Measurements from ENCODE around the gene ELK4.
A peak's percentile ranks its signal among the peaks of the same experiment; 100 is the strongest.

Gene ELK4

DNA sequence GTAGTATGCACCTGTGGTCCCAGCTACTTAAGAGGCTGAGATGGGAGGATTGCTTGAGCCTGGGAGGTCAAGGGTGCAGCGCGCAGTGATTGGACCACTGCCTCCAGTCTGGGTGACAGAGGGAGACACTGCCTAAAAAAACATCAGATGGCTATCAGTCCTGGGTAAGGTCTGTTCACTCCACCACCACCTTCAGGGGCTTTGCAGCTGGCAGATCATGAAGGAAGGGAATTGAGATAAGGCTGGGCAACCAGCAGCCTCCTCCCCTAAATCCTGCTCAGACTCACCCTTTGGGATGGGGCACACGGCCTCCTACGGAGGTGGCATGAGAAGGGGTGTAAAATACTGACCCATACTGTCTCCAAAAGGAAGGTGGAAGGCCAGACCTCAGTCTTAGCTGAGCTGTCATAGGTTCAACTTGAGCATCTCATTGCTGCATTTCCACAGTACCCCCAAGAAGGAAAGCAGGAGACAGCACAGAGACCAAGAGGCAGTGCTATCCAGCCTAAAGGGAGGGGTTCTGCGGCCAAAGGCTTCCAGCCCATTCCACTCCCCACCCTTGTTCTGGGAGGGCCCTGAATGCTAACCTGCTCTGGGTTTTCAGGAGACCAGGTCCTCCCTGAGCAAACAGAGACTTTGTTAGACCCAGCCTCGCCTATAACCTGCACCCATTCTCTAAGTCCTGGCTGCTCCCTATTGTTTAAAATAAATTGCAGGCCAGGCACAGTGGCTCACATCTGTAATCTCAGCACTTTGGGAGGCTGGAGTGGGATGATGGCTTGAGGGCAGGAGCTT lies 34.8 kb upstream of the ELK4 start:
- TF ChIP-seq, protein P1, sequence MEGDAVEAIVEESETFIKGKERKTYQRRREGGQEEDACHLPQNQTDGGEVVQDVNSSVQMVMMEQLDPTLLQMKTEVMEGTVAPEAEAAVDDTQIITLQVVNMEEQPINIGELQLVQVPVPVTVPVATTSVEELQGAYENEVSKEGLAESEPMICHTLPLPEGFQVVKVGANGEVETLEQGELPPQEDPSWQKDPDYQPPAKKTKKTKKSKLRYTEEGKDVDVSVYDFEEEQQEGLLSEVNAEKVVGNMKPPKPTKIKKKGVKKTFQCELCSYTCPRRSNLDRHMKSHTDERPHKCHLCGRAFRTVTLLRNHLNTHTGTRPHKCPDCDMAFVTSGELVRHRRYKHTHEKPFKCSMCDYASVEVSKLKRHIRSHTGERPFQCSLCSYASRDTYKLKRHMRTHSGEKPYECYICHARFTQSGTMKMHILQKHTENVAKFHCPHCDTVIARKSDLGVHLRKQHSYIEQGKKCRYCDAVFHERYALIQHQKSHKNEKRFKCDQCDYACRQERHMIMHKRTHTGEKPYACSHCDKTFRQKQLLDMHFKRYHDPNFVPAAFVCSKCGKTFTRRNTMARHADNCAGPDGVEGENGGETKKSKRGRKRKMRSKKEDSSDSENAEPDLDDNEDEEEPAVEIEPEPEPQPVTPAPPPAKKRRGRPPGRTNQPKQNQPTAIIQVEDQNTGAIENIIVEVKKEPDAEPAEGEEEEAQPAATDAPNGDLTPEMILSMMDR (IDR thresholded peaks at IDR 0.05; ENCODE audit: low read depth, low read length) = no peak
- Histone ChIP-seq H3K27ac (peak overlapping the region; percentile 91), H3K4me3 (ENCODE audit: low read depth, low read length) (no peak overlapping the region)

DNA sequence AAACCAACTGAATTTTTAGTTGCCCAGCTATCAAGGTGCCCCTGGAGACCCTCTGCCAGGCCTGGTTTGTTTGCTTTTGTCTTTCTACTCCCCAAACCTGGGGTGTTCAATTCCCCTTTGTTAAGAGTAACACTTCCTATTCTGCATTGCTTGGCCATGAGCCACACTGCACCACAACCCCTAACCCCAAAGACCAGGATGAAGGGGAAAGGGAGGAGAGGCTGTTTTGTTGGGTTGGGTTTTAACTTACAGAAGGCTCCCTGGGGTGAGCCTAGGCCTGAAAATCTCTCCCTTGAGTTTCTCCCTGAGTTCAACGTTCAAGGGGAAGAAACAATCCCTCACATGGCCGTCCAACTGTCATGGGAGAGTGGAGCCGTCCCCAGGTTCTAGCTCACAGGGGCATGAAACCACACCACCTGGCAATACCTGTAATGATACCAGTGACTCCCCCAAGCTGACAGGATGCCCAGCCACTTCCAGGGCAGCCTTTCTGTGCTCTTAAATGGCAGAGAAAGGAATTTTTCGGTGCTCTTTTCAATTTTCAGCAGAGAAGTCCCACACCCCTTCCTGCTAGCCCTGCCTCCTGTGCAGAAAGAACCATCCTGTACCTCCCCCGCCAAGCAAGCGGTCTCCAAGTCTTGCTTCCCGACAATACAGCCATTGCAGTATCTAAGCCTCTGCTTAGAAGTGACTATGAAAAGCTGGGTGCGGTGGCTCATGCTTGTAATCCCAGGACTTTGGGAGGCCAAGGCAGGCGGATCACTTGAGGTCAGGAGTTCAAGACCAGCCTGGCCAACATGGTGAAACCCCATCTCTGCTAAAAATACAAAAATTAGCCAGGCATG lies 33.6 kb upstream of the ELK4 start:
- Histone ChIP-seq H3K36me3 (peaks cover 34% of the 10 kb centered on the region), H3K27me3 (ENCODE audit: insufficient read depth, low read depth, severe bottlenecking) (no peaks in the 10 kb centered on the region), H3K9me3 (ENCODE audit: severe bottlenecking) (no peaks in the 10 kb centered on the region), H3K27ac (peak overlapping the region; percentile 91), H3K4me3 (ENCODE audit: low read depth, low read length) (no peak overlapping the region)
- TF ChIP-seq, protein P1 (IDR thresholded peaks at IDR 0.05; ENCODE audit: low read depth, low read length) = no peak
- peak; percentile 89 for DNase-seq

More for the DNA sequence above, 34.8 kb upstream of the ELK4 start:
- Histone ChIP-seq H3K36me3 (peaks cover 26% of the 10 kb centered on the region), H3K9me3 (ENCODE audit: severe bottlenecking) (no peaks in the 10 kb centered on the region), H3K27me3 (ENCODE audit: insufficient read depth, low read depth, severe bottlenecking) (no peaks in the 10 kb centered on the region)
- DNase-seq = no peak

DNA sequence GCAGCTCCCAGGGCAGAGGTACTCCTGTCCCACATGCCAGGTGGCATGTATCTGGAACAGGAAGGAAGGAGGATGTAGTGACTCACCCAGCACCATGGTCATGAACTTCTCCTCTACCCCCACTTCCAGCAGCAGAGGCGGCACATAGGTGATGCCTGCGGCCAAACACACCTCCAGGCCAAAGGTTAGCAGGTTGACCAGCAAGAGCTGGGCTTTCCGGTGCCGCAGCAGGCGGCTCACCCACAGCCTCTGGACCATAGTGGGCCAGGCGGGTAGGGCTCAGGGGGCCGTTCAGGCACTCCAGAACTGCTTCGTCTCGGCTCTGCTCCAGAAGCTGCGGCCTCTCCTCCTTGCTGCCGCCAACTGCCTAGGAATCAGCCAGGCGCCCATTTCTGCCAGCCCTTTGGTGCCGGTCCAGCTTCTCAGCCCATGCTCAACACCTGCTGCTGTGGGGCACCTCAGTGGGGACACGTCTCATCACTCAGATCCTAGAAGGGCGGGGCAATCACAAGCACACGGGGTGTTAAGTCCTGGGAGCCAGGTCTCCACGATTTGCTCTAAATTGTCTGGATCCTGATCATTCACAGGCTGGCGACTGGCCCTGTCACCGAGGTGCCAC lies 32.7 kb upstream of the ELK4 start:
- Histone ChIP-seq H3K4me3 (ENCODE audit: low read depth, low read length) (no peak overlapping the region), H3K36me3 (peaks cover 43% of the 10 kb centered on the region), H3K27ac (peak overlapping the region; percentile 91), H3K9me3 (ENCODE audit: severe bottlenecking) (no peaks in the 10 kb centered on the region), H3K27me3 (ENCODE audit: insufficient read depth, low read depth, severe bottlenecking) (no peaks in the 10 kb centered on the region)
- peak; percentile 70 for DNase-seq
- TF ChIP-seq, protein P1 (IDR thresholded peaks at IDR 0.05; ENCODE audit: low read depth, low read length) = no peak

DNA sequence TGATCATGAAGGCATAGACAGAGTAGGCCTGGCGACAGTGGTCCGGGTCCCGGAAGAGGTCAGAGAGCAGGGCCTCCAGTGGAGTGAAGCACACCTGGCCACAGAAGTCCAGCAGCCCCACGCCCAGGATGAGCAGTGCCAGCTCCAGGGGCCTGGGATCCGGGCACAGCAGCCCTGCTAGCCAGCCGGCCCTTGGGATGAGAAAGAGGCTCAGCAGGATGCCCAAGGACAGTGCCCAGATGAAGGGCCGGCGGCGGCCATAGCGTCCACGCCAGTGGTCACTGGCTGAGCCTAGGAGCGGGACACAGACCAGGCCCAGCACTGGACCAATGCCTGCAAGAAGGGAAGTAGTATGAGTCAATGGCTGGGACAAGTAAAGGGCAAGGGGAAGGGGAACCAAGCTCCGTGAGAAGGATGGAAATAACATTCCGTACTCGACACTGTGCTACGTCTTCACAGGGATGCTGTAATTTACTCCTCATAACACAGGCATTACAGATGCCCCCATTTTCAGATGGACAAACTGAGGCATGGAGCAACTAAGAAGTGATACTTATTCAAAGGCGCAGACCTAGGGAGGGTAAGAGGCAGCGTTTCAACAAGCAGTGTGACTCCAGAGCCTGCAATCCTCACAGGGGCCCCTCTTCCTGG lies 31.6 kb upstream of the ELK4 start:
- H3K36me3 ChIP-seq = peaks cover 54% of the 10 kb centered on the region
- H3K27me3 ChIP-seq (ENCODE audit: insufficient read depth, low read depth, severe bottlenecking) = no peaks in the 10 kb centered on the region
- no peak for DNase-seq
- H3K27ac ChIP-seq = peak overlapping the region; percentile 91
- TF ChIP-seq, protein P1 (IDR thresholded peaks at IDR 0.05; ENCODE audit: low read depth, low read length) = no peak
- no peak overlapping the region for H3K4me3 ChIP-seq (ENCODE audit: low read depth, low read length)
- H3K9me3 ChIP-seq (ENCODE audit: severe bottlenecking) = no peaks in the 10 kb centered on the region

DNA sequence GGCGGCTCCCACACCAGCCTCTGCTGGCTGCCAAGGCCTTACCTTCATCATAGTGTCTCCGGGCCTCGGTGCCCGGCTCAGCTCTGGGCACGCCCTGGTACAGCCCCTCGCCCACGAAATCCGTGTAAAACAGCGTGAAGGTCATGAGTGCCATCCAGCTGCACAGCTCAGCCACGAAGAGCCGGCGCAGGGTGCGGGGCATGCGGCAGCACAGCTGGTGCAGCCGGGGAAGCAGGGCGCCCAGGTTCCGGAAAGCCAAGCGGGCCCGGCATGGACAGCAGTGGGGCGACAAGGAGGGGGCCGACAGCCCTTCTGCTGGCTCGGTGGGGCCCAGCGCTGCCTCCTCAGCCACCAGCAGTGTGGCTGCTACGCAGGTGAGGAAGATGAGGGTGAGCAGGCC lies 31.0 kb upstream of the ELK4 start:
- Histone ChIP-seq H3K27ac (peak overlapping the region; percentile 91), H3K9me3 (ENCODE audit: severe bottlenecking) (no peaks in the 10 kb centered on the region), H3K36me3 (peaks cover 56% of the 10 kb centered on the region), H3K27me3 (ENCODE audit: insufficient read depth, low read depth, severe bottlenecking) (no peaks in the 10 kb centered on the region), H3K4me3 (ENCODE audit: low read depth, low read length) (no peak overlapping the region)
- DNase-seq = no peak
- TF ChIP-seq, protein P1 (IDR thresholded peaks at IDR 0.05; ENCODE audit: low read depth, low read length) = no peak
